HepG2 (cell line): ENCODE data around the gene SLC39A3. TPM values are rescaled to one million over a fixed set of nuclear protein-coding genes. Genes with fewer than 3 reads are reported as not detected.

Experiments
- EED ChIP-seq: sonication (generic); formaldehyde crosslinking; IDR thresholded peaks from 2 replicates; pipeline ENCODE4 v1.5.0; 2020; ENCODE audit warnings: mild to moderate bottlenecking, missing genetic modification reagents
- HDAC2 ChIP-seq: sonication (generic); formaldehyde crosslinking; IDR thresholded peaks from 2 replicates; pipeline ENCODE4 v1.4.0; 2020; ENCODE audit warnings: missing genetic modification reagents
- HMGA1 ChIP-seq: sonication (generic); formaldehyde crosslinking; conservative IDR thresholded peaks from 2 replicates; pipeline ENCODE4 v1.4.0; 2020; ENCODE audit warnings: missing genetic modification reagents
- HOXA9 ChIP-seq: sonication (generic); formaldehyde crosslinking; IDR thresholded peaks from 2 replicates; pipeline ENCODE4 v1.8.1; 2022; ENCODE audit warnings: missing genetic modification reagents, mild to moderate bottlenecking, moderate library complexity, borderline replicate concordance
- HOXD1 ChIP-seq: sonication (generic); formaldehyde crosslinking; IDR thresholded peaks from 2 replicates; pipeline ENCODE4 v1.5.0; 2020; ENCODE audit warnings: missing genetic modification reagents
- KMT2B ChIP-seq: IDR thresholded peaks from 2 replicates; pipeline ENCODE4 v1.6.1; 2016; ENCODE audit warnings: missing genetic modification reagents, missing compliant biosample characterization
- MBNL3 ChIP-seq: fragments of 250-450 bp; sonication (Bioruptor Pico); conservative IDR thresholded peaks from 2 replicates; pipeline ENCODE4 v1.8.0; 2022; ENCODE audit warnings: mild to moderate bottlenecking, inconsistent platforms
- NPAS2 ChIP-seq: sonication (generic); formaldehyde crosslinking; IDR thresholded peaks from 2 replicates; pipeline ENCODE4 v1.8.0; 2022; ENCODE audit warnings: mild to moderate bottlenecking, missing genetic modification reagents, borderline replicate concordance
- NR2F2 ChIP-seq: IDR thresholded peaks from 2 replicates; pipeline ENCODE4 v1.6.1; 2012; ENCODE audit warnings: low read depth, inconsistent platforms, borderline replicate concordance
- NR3C1 ChIP-seq: sonication (generic); formaldehyde crosslinking; IDR thresholded peaks from 2 replicates; pipeline ENCODE4 v1.4.0; 2020; ENCODE audit warnings: missing genetic modification reagents
- XRCC5 ChIP-seq: fragments of 200-400 bp; formaldehyde crosslinking; optimal IDR thresholded peaks from 2 replicates; pipeline ENCODE3; 2017; ENCODE audit warnings: mild to moderate bottlenecking, low read length
- ZBTB20 ChIP-seq: sonication (generic); formaldehyde crosslinking; IDR thresholded peaks from 2 replicates; pipeline ENCODE4 v1.8.1; 2023; ENCODE audit warnings: missing genetic modification reagents, low read depth, mild to moderate bottlenecking, borderline replicate concordance
- ZFP82 ChIP-seq: sonication (generic); formaldehyde crosslinking; IDR thresholded peaks from 2 replicates; pipeline ENCODE4 v1.5.1; 2020; ENCODE audit warnings: mild to moderate bottlenecking, missing genetic modification reagents, borderline replicate concordance
- ZIK1 ChIP-seq: sonication (generic); formaldehyde crosslinking; IDR thresholded peaks from 2 replicates; pipeline ENCODE4 v1.5.0; 2020; ENCODE audit warnings: mild to moderate bottlenecking, low read depth, missing genetic modification reagents, borderline replicate concordance
- ZNF234 ChIP-seq: sonication (generic); formaldehyde crosslinking; conservative IDR thresholded peaks from 2 replicates; pipeline ENCODE4 v1.5.1; 2020; ENCODE audit warnings: mild to moderate bottlenecking, missing genetic modification reagents
- ZNF589 ChIP-seq: sonication (generic); formaldehyde crosslinking; conservative IDR thresholded peaks from 2 replicates; pipeline ENCODE4 v1.8.0; 2022; ENCODE audit warnings: mild to moderate bottlenecking, moderate library complexity, missing genetic modification reagents
- ZSCAN20 ChIP-seq: sonication (generic); formaldehyde crosslinking; IDR thresholded peaks from 2 replicates; pipeline ENCODE4 v1.4.0; 2020; ENCODE audit warnings: missing genetic modification reagents, mild to moderate bottlenecking, borderline replicate concordance
- polyA plus RNA-seq, 8 experiments: library from polyadenylated mRNA; depleted of rRNA in 3 of 8; stranded (reverse) in 7 of 8; unstranded in 1 of 8; fragments of >200 nt; fragmentation: Illumina TruSeq in 4 of 8; extraction: Trizol in 4 of 8; gene quantifications; 2 replicates each; pipeline versions ENCODE4 v1.2.1 to v1.2.3, GENCODE V29; 2011 to 2016; ENCODE audit warnings: low read depth in 4 of 8, missing spikeins in 1 of 8, mixed read lengths in 1 of 8; ENCODE audit not compliant: insufficient read depth in 1 of 8
- total RNA-seq, 5 experiments: library from RNA; depleted of rRNA; stranded (reverse); fragments of >200 nt; fragmentation: Illumina TruSeq; extraction: Trizol; gene quantifications; 2 replicates each; pipeline ENCODE4 v1.2.3, GENCODE V29; 2016; ENCODE audit warnings: low read depth in 1 of 5
- TF ChIP-seq, protein P1 (sequence below): sonication (generic); formaldehyde crosslinking; IDR thresholded peaks from 2 replicates; pipeline ENCODE4 v1.5.1; 2020; ENCODE audit warnings: mild to moderate bottlenecking, moderate library complexity, missing genetic modification reagents
- TF ChIP-seq, protein P2 (sequence below): sonication (generic); formaldehyde crosslinking; IDR thresholded peaks from 2 replicates; pipeline ENCODE4 v1.8.1; 2023; ENCODE audit warnings: mild to moderate bottlenecking, inconsistent platforms, moderate library complexity, missing genetic modification reagents, borderline replicate concordance
- TF ChIP-seq, protein P3 (sequence below): sonication (generic); formaldehyde crosslinking; IDR thresholded peaks from 2 replicates; pipeline ENCODE4 v1.4.0; 2020; ENCODE audit warnings: mild to moderate bottlenecking, missing genetic modification reagents
- TF ChIP-seq, protein P4 (sequence below): sonication (generic); formaldehyde crosslinking; IDR thresholded peaks from 2 replicates; pipeline ENCODE4 v1.4.0; 2020; ENCODE audit warnings: missing genetic modification reagents, borderline replicate concordance
- TF ChIP-seq, protein P5 (sequence below): sonication (generic); formaldehyde crosslinking; conservative IDR thresholded peaks from 2 replicates; pipeline ENCODE4 v1.4.0; 2020; ENCODE audit warnings: missing genetic modification reagents

The SLC39A3 gene
- total and polyA plus RNA-seq, 2 of the 13 experiments (the other 11 are each of a cell fraction or from before 2014, with no cell fraction given): 33.6 to 41.6 TPM

DNA sequence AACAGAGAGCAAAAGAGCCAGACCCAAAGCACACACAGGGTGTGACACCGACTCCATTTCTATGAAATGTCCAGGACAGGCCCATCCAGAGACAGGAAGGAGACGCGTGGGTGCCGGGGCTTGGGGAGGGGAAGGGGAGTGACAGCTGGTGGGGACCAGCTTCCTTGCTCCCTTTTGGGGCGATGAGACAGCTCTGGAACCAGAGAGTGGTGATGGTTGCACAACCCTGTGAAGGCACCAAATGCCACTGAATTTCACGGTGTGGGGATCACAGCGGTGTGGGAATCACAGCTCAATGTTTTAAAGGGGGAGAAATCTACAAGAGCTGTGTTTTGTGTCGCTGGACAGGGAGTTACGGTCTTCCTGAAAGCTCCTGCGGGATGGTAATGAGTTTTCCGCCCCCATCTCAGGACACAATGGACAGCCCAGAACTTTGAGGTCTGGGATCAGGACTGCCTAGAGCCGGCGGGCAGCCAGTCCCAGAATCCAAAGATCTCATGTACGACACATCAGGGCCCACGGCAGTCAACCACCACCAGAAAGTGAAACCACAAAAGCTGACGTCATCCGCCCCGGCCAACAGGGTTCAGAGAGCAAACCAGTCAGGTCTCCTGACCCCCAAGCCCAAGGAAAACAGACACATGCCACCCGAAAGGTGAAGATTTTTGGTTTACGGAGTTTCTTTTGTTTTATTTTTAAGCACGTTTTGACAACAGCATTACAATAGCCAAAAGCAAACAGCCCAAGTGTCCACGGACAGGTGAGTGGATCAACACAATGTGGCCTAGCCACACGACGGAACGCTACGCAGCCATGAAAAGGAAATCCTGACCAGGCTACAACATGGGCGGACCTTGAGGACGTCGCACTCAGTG, 36.0 kb upstream of the SLC39A3 start (continued):
- TF ChIP-seq ZIK1 (no peak), KMT2B (CRISPR knock-in tag) (0 out of 2 replicates have a peak, but pooled peaks have one; percentile 28), NR3C1 (CRISPR knock-in tag) (no peak), ZFP82 (CRISPR knock-in tag) (no peak), ZNF234 (CRISPR knock-in tag) (no peak), ZBTB20 (CRISPR knock-in tag) (no peak), HMGA1 (CRISPR knock-in tag) (no peak), NR2F2 (no peak), XRCC5 (no peak), HDAC2 (CRISPR knock-in tag) (peak; percentile 50; the same call in 1 of the 2 replicates), ZSCAN20 (CRISPR knock-in tag) (no peak), HOXD1 (no peak), EED (CRISPR knock-in tag) (no peak), MBNL3 (CRISPR knock-in tag) (no peak), NPAS2 (CRISPR knock-in tag) (no peak), HOXA9 (no peak), ZNF589 (no peak)
- TF ChIP-seq, protein P1, sequence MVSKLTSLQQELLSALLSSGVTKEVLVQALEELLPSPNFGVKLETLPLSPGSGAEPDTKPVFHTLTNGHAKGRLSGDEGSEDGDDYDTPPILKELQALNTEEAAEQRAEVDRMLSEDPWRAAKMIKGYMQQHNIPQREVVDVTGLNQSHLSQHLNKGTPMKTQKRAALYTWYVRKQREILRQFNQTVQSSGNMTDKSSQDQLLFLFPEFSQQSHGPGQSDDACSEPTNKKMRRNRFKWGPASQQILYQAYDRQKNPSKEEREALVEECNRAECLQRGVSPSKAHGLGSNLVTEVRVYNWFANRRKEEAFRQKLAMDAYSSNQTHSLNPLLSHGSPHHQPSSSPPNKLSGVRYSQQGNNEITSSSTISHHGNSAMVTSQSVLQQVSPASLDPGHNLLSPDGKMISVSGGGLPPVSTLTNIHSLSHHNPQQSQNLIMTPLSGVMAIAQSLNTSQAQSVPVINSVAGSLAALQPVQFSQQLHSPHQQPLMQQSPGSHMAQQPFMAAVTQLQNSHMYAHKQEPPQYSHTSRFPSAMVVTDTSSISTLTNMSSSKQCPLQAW (CRISPR knock-in tag): peak; percentile 46; the same call in 1 of the 2 replicates
- TF ChIP-seq, protein P2, sequence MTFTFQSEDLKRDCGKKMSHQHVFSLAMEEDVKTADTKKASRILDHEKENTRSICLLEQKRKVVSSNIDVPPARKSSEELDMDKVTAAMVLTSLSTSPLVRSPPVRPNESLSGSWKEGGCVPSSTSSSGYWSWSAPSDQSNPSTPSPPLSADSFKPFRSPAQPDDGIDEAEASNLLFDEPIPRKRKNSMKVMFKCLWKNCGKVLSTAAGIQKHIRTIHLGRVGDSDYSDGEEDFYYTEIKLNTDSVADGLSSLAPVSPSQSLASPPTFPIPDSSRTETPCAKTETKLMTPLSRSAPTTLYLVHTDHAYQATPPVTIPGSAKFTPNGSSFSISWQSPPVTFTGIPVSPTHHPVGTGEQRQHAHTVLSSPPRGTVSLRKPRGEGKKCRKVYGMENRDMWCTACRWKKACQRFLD (CRISPR knock-in tag): no peak
- TF ChIP-seq, protein P3, sequence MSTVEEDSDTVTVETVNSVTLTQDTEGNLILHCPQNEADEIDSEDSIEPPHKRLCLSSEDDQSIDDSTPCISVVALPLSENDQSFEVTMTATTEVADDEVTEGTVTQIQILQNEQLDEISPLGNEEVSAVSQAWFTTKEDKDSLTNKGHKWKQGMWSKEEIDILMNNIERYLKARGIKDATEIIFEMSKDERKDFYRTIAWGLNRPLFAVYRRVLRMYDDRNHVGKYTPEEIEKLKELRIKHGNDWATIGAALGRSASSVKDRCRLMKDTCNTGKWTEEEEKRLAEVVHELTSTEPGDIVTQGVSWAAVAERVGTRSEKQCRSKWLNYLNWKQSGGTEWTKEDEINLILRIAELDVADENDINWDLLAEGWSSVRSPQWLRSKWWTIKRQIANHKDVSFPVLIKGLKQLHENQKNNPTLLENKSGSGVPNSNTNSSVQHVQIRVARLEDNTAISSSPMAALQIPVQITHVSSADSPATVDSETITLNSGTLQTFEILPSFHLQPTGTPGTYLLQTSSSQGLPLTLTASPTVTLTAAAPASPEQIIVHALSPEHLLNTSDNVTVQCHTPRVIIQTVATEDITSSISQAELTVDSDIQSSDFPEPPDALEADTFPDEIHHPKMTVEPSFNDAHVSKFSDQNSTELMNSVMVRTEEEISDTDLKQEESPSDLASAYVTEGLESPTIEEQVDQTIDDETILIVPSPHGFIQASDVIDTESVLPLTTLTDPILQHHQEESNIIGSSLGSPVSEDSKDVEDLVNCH (CRISPR knock-in tag): no peak
- TF ChIP-seq, protein P4, sequence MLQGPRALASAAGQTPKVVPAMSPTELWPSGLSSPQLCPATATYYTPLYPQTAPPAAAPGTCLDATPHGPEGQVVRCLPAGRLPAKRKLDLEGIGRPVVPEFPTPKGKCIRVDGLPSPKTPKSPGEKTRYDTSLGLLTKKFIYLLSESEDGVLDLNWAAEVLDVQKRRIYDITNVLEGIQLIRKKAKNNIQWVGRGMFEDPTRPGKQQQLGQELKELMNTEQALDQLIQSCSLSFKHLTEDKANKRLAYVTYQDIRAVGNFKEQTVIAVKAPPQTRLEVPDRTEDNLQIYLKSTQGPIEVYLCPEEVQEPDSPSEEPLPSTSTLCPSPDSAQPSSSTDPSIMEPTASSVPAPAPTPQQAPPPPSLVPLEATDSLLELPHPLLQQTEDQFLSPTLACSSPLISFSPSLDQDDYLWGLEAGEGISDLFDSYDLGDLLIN (CRISPR knock-in tag): no peak
- TF ChIP-seq, protein P5, sequence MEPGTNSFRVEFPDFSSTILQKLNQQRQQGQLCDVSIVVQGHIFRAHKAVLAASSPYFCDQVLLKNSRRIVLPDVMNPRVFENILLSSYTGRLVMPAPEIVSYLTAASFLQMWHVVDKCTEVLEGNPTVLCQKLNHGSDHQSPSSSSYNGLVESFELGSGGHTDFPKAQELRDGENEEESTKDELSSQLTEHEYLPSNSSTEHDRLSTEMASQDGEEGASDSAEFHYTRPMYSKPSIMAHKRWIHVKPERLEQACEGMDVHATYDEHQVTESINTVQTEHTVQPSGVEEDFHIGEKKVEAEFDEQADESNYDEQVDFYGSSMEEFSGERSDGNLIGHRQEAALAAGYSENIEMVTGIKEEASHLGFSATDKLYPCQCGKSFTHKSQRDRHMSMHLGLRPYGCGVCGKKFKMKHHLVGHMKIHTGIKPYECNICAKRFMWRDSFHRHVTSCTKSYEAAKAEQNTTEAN (CRISPR knock-in tag): no peak
